ENCODE measurements around the gene C3orf52. TPM values are rescaled to one million over a fixed set of nuclear protein-coding genes. Genes with fewer than 3 reads are reported as not detected.

Gene C3orf52
- total RNA-seq, 3 donors from 2014 or later (not counting 1 experiment from before 2014, with no cell fraction given): 0.42 to 0.90 TPM; not detected in 1

DNA sequence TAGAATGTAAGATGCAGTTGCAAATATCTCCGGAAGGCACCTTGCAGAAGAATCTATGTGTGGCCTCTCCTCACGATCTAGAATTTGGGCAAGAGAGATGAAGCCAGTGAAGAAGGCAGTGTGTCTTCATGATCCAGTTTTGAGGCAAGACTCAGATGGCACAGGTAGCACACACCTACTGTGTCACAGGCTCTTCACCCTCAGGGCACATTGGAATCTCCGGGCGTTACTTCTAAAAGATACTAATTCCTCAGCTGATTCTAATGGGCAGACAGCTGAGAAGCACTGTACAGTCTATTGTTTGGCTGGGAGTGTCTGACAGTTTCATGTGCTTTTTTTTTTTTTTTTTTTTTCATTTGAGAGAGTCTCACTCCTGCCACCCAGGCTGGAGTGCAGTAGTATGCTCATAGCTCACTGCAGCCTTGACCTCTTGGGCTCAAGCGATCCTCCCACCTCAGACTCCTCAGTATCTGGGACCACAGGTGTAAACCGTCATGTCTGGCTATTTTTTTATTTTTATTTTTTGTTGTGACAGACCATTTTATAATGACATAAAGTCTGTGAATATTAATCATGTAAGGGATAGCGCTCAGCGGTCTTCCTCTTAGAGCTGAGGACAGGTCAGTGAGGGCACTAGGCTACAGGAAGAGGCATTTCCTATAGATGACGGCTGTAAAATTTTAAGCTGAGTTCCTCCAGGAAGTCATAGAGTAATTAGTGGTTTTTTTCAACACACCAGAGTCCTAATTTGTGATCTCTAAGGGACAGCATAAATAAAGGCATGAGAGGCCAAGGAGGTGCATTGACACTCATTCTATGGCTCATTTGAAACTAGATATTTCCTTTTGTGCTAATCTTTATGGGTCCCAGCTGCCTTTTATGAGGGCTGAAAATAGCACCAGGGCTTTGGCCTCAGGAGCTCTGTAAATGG lies 4.0 kb downstream of the C3orf52 start:
- Histone ChIP-seq H3K4me3 (ENCODE audit: low read length) (no peak overlapping the region), H3K9me3 (ENCODE audit: control insufficient read depth, insufficient read depth, low read length) (no peaks in the 10 kb centered on the region), H3K27ac (ENCODE audit: low read length) (no peak overlapping the region), H3K36me3 (ENCODE audit: control insufficient read depth, insufficient read depth, low read length) (no peaks in the 10 kb centered on the region), H3K27me3 (ENCODE audit: control insufficient read depth, insufficient read depth, low read length) (peaks cover 3% of the 10 kb centered on the region), H3K4me1 (ENCODE audit: control insufficient read depth, insufficient read depth, low read length) (peaks cover 15% of the 10 kb centered on the region)
- H3K36me3 Mint-ChIP-seq: no peaks in the 10 kb centered on the region
- H3K27me3 Mint-ChIP-seq (ENCODE audit: low read depth in 2 of 2): peaks cover 16 to 22% of the 10 kb centered on the region in 2 donors
- H3K9me3 Mint-ChIP-seq: no peaks in the 10 kb centered on the region
- 69% methylated on average over 8 of the region's 9 CpGs for WGBS (ENCODE audit: insufficient coverage)
- H3K4me3 Mint-ChIP-seq: no peak overlapping the region
- ATAC-seq: no peak
- TF ChIP-seq, protein P1, sequence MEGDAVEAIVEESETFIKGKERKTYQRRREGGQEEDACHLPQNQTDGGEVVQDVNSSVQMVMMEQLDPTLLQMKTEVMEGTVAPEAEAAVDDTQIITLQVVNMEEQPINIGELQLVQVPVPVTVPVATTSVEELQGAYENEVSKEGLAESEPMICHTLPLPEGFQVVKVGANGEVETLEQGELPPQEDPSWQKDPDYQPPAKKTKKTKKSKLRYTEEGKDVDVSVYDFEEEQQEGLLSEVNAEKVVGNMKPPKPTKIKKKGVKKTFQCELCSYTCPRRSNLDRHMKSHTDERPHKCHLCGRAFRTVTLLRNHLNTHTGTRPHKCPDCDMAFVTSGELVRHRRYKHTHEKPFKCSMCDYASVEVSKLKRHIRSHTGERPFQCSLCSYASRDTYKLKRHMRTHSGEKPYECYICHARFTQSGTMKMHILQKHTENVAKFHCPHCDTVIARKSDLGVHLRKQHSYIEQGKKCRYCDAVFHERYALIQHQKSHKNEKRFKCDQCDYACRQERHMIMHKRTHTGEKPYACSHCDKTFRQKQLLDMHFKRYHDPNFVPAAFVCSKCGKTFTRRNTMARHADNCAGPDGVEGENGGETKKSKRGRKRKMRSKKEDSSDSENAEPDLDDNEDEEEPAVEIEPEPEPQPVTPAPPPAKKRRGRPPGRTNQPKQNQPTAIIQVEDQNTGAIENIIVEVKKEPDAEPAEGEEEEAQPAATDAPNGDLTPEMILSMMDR (IDR thresholded peaks at IDR 0.05): no peak
- intact Hi-C loops (cut with micrococcal nuclease): no loop called here
- peaks cover 18 to 30% of the 10 kb centered on the region in 2 donors for H3K4me1 Mint-ChIP-seq
- H3K27ac Mint-ChIP-seq: no peak overlapping the region
- DNase-seq: no peak

DNA sequence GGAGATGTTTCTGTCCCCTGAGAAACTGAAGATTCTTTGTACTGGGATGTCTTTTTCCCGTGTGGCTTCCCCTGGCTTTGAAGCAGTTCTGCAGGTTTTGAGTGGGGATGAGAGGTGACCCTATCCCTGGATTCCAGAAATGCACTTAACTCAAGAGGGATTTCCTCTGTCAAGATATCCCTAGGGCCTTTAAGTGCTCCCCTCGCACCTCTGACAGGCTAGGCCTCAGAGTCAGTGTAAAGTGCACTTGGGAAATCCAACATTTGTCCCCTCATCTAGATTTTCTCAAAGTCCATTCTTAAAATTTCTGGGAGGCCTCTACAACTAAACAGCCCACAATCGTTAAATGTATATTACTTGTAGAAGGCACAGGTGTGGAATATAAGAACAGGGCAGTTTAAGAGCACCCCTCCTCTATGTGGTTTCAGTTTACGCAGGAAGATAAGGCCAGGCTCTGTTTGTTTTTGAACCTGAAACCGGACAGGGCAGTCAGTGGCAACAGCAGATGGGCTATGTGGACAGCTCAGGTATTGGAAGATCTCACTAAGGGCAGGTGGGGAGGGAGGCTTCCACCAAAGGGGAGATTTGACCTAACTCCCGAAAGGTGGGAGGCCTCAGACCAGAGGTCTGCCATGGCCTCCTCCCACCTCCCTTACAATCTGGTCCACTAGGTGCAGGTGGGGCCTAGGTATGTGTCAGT lies 4.8 kb downstream of the C3orf52 start:
- Mint-ChIP-seq H3K27me3 (ENCODE audit: low read depth in 2 of 2) (peaks cover 16 to 22% of the 10 kb centered on the region in 2 donors), H3K36me3 (no peaks in the 10 kb centered on the region), H3K4me1 (peaks cover 18 to 26% of the 10 kb centered on the region in 2 donors), H3K4me3 (no peak overlapping the region), H3K27ac (no peak overlapping the region), H3K9me3 (no peaks in the 10 kb centered on the region)
- no peak overlapping the region for H3K27ac ChIP-seq (ENCODE audit: low read length)
- ATAC-seq: no peak
- no peaks in the 10 kb centered on the region for H3K36me3 ChIP-seq (ENCODE audit: control insufficient read depth, insufficient read depth, low read length)
- no peak overlapping the region for H3K4me3 ChIP-seq (ENCODE audit: low read length)
- H3K27me3 ChIP-seq (ENCODE audit: control insufficient read depth, insufficient read depth, low read length): peaks cover 3% of the 10 kb centered on the region
- DNase-seq: no peak
- intact Hi-C loops (cut with micrococcal nuclease): no loop called here
- peaks cover 11% of the 10 kb centered on the region for H3K4me1 ChIP-seq (ENCODE audit: control insufficient read depth, insufficient read depth, low read length)
- H3K9me3 ChIP-seq (ENCODE audit: control insufficient read depth, insufficient read depth, low read length): no peaks in the 10 kb centered on the region
- TF ChIP-seq, protein P1 (IDR thresholded peaks at IDR 0.05): no peak
- WGBS (ENCODE audit: insufficient coverage): 75% methylated on average over 4 of the region's 6 CpGs

- H3K4me1 ChIP-seq (ENCODE audit: control insufficient read depth, insufficient read depth, low read length): peaks cover 2% of the 10 kb centered on the region
- Mint-ChIP-seq H3K36me3 (no peaks in the 10 kb centered on the region), H3K9me3 (no peaks in the 10 kb centered on the region), H3K27me3 (ENCODE audit: low read depth in 2 of 2) (peaks cover 16 to 31% of the 10 kb centered on the region in 2 donors), H3K27ac (no peak overlapping the region), H3K4me1 (peaks cover 10 to 15% of the 10 kb centered on the region in 2 donors), H3K4me3 (no peak overlapping the region)
- no peaks in the 10 kb centered on the region for H3K27me3 ChIP-seq (ENCODE audit: control insufficient read depth, insufficient read depth, low read length)
- H3K36me3 ChIP-seq (ENCODE audit: control insufficient read depth, insufficient read depth, low read length): no peaks in the 10 kb centered on the region
- ATAC-seq (no peak), DNase-seq (no peak)
- intact Hi-C loops (cut with micrococcal nuclease): no loop called here
- H3K27ac ChIP-seq (ENCODE audit: low read length): no peak overlapping the region
- TF ChIP-seq, protein P1 (IDR thresholded peaks at IDR 0.05): no peak
- no peak overlapping the region for H3K4me3 ChIP-seq (ENCODE audit: low read length)
- 71% methylated on average over 6 of the region's 6 CpGs for WGBS (ENCODE audit: insufficient coverage)
- no peaks in the 10 kb centered on the region for H3K9me3 ChIP-seq (ENCODE audit: control insufficient read depth, insufficient read depth, low read length)
These were observed 6.4 kb downstream of the C3orf52 start for GRCh38 chr3:112092496-112093179.

Data from natural killer cell (primary cell).